Activated CD4-positive, alpha-beta T cell treated with anti-CD3 and anti-CD28 coated beads, Interleukin-2, amount 50 U/mL, for 48 hours (primary cell): Measurements from ENCODE around the gene VPS13A.

ENCODE experiments used
- DNase-seq, 2 experiments: peaks; one replicate each; pipeline ENCODE4 v3.0.0-alpha.2; 2020

VPS13A gene

DNA sequence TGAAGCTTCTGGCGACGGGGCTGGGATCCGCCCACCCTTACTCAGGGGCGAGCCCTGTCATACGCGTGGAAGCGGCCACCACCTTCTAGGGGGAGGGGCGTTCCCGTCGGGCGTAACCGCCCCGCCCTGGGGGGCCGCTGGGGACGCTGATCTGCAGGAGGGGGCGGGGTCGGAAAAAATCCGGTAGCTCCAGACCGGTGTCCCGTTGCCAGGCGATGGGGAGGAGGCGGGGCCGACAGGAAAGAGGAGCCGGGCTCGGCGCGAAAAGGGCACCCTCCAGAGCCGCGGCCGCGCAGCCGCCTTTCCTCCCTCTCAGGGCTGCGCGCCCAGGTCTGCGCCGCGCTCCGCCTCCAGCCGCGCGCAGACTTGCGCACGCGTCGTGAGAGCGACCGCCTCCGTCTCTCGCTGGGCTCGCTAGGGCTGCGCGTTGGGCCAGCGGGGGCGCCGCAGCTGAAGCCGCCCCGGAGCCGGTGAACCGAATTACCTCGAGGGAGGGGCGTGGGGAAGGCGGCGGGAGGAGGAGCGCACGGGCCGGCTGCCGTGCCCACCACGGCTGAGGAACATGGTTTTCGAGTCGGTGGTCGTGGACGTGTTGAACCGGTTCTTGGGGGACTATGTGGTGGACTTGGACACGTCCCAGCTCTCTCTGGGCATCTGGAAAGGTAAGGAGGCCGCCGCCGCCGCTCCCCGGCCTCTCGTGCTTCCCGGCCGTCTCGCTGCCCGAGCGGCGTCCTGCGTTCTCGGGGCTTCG lies at the start of gene VPS13A:
VPS13A (plus strand) TSS at position 392 of the 751 bp plus-strand sequence; CDS start at position 563, 171 bp downstream.
- peak; percentile 97 to 98 for DNase-seq

DNA sequence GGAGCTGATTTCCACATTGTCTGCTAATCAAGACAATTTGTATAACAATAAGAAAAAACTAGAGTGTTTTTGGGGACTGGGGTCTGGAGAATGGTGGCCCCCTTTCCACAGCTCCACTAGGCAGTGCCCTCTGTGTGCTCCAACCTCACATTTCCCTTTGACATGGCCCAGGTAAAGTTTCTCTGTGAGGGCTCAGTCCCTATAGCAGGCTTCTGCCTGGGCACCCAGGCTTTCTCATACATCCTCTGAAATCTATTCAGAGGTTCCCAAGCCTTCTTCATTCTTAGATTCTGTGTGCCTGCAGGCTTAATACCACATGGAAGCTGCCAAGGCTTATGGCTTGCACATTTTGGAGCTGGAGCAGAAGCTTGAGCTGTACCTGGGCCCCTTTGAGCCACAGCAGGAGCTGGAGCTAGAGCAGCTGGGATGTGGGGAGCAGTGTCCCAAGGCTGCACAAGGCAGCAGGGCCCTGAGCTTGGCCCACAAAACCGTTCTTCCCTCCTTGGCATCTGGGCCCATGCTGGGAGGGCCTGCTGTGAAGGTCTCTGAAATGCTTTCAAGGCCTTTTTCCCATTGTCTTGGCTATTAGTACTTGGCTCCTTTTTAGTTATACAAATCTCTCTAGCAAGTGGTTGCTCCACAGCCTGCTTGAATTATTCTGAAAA lies 49.1 kb upstream of the VPS13A start:
- no peak for DNase-seq

- no peak for DNase-seq
Observed at GRCh38 chr9:77131399-77131798, 45.9 kb upstream of the VPS13A start.

DNA sequence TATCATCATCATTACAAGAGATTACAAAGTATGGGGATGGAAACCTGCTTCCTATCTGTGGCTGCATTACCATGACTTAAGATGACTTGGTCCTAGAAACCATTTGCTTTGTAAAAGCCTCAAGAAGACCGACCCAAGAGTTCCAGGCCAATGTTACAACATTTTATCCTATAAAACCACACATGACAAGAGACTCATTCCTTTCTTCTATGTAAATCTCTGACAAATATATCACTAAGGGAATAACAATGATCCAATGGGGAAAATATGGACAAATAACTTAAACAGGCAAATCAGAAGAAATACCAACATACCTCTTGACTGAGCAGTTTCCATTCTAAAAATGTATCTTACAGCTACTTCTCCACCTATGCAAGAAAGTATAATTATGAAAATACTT lies 44.3 kb upstream of the VPS13A start:
- DNase-seq = no peak

- DNase-seq = no peak
Observed at GRCh38 chr9:77142366-77142765, 35.0 kb upstream of the VPS13A start.

GRCh38 chr9:77149879-77150278 lies 27.5 kb upstream of the VPS13A start:
- no peak for DNase-seq

- DNase-seq = no peak
Observed at GRCh38 chr9:77152289-77152688, 25.0 kb upstream of the VPS13A start.

GRCh38 chr9:77156646-77157371 lies 20.5 kb upstream of the VPS13A start:
- DNase-seq = no peak

DNA sequence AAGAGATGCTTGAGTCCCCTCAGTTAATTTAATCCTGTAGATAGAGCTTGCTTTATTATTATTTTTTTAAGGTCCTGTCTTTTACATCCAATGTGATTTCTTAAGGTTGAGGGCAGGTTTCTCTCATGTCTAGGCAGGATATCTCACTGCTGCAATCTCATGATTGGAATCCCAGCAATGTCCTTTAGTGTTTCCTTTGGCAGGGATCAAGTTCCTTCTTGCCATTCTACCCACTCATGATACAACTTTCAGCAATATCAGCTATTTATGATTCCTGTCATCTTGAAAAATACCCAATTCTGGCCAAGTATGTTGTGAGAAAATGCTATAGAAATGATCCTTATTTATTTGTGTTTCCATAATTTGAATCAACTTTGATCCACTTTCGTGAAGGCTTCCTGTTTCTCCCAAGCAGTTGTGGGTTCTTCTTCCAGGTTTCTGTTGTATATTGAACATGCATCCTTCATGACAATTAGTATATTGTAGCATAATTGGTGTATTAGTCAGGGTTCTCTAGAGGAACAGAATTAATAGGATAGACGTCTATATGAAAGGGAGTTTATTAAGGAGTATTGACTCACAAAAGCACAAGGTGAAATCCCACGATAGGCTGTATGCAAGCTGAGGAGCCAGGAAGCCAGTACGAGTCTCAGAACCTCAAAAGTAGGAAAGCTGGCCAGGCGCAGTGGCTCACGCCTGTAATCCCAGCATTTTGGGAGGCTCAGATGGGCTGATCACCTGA lies 18.4 kb upstream of the VPS13A start:
- DNase-seq = no peak

GRCh38 chr9:77161191-77161590 lies 16.1 kb upstream of the VPS13A start:
- DNase-seq = no peak

GRCh38 chr9:77161966-77162365 lies 15.4 kb upstream of the VPS13A start:
- no peak for DNase-seq

DNA sequence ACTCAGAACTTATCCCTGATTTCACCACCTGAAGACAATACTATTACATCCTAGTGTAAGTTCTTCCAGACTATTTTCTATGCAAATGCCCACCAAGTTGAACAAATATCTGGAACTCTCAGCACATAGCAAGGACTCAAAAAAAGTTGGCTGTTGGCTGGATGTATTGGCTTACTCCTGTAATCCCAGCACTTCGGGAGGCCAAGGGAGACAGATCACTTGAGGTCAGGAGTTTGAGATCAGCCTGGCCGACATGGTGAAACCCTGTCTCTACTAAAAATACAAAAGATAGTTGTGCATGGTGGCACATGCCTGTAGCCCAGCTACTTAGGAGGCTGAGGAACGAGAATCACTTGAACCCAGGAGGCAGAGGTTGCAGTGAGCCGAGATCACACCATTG lies 15.0 kb upstream of the VPS13A start:
- no peak for DNase-seq

- no peak for DNase-seq
Observed at GRCh38 chr9:77163884-77164283, 13.4 kb upstream of the VPS13A start.

GRCh38 chr9:77166193-77166592 lies 11.1 kb upstream of the VPS13A start:
- DNase-seq = no peak

DNA sequence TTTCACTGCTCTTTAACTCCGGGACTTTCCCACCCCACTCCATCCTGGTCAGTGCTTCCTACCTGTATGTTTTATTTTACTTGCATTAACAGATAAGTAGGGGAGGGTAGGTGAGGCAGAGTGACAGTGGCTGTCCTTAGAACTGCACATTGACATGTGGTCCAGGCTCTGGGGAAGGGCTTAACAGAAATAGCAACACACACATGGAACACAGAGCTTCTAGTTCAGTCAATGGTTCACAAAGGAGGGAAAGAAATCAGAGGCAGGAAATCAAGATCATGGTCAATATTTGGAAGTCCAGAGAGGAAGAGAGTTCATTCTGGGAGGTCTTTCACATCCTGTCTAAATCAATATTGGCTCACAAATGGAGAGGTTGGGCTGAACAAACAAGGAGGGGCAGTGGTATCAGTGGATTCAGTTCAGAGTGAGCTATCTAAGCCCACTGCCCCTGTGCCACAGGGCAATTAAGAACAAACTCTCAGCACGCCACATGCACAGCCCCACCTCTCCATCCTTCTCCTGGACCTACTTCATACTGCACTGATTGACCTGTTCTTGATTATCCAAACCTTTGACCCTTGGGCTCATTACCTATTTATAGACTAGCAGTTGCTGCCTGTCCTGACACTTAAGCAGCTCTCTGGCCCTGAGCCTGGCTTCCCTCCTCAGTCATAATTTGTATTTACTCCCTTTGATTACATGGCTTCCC lies 6.2 kb upstream of the VPS13A start:
- DNase-seq = no peak

GRCh38 chr9:77175151-77175550 lies 2.2 kb upstream of the VPS13A start:
- DNase-seq = no peak

DNA sequence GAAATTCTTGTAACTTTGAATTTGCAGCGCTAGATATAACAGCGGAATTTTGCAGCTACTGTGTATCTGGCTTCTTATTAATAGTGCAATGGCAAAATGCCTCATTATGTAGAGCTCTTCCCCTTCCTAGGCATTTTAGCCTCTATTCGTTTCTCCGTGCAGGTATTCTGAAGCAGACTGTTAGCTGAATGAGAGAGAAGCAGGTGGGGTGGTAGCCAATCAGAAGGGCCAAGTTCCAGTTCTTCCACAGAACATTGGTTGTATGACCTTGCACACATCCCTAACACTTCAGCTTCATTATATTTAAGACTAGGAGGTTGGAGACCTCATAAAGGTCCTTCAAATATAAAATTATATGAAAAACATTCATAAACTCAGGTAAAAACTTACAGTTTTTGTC lies 1.2 kb upstream of the VPS13A start:
- no peak for DNase-seq

- DNase-seq = no peak
Observed at GRCh38 chr9:77176686-77177142, 620 bp upstream of the VPS13A start.

DNA sequence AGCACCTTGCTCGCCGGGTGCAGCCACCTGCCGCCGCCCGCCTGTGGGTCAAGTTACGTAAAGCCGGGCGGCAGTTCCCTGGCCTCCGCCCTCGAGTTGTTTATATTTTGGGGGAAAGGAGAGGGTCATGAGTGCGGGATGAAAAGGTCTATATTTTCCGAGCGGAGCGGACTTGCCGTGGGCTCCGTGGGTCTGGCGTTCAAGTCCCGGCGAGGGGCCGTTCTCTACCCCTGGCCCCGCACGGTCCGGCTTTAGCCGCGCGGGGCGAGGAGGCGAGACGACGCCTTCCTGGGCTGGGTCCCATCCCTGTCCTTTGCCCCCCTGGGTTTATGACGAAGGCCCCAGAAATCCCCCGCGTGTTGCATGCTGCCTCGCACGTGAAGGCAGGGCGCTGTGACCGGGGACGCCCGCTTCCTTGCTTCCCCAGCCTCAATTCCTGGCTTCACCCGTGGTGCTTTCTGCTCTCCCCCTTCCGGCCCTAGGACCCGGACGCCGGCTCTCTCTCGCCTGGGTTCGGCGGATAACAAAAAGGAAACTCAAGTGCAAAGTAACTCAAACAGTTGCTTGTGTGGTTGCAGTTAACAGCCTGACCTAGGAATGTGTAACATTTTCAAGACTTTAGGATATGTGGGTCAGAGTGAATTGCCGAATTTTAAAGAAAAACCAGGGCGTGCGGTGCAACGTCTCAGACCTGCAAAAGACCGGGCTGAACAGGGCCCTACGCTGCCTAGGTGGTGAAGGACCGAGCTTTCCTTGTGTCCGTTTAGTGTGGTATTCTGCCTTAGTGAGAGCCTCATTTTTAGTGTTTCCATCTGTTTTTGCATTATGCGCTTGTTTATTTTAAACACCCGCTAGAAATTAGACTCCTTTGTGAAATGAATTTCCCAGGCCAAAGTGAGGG lies 810 bp downstream of the VPS13A start:
- peak; percentile 55 to 65 for DNase-seq

- no peak for DNase-seq
Observed at GRCh38 chr9:77180056-77180455, 2.7 kb downstream of the VPS13A start.

DNA sequence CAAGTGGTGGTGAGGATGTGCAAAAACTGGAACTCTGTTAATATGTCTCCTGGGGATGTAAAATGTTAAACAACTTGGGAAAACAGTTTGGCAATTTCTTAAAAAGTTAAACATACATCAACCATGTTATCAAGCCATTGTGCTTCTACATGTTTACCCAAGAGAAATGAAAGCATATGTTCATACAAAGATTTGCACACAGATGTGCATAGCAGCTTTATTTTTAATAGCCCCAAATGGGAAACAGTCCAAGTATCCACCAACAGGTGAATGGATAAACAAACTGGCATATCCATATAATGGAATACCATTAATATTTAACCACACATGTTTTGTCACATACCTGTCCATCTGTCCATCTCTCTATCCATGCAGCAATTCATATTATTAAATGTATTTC lies 6.2 kb downstream of the VPS13A start:
- DNase-seq = no peak
